GM21529 (cell line): ENCODE data around the gene SLC13A3.

Source experiments
- ATAC-seq: cut with Tn5 transposase; IDR thresholded peaks from one replicate; pipeline ENCODE4 v1.9.1; 2021; ENCODE audit not compliant: unreplicated experiment

SLC13A3 gene

DNA sequence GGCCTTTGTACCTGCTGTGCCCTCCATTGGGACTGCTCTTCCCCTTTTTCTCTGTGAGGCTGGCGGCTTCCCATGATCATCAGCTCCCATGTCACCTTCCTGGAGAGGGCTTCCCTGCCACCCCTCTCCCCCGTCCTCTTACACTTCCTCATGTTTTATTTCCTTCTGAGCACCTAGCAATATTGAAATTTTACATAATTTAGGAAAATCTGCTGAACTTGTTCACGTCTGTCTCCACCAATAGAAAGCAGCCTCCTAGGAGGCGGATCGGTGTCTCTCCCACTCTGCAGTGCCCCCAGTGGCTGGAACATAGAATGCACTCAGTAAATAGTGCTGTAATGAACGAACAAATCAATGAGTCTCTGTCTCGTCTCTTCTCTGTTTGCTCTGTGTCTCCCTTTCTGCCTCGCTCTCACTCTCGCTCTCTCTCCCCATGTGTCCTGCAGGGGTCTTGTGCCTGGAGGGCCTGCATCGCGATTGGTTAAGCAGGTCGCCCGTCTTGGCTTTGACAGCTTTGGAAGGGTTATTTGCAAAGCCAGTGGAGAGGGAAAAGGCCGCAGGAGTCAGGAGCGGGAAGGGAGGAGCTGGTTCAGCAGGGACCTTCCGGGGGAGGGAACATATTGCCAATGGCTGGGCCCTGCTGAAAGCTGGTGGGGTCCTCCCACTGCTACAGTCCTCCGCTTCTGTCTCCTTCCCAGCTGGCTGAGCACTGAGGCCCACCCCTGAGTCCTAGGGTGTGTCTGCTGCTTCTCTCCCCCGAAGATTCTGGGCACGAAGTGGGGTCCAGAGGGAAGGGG lies 88.7 kb downstream of the SLC13A3 start:
- peak; percentile 68 for ATAC-seq

GRCh38 chr20:46562009-46562372 lies 89.3 kb downstream of the SLC13A3 start:
- no peak for ATAC-seq

DNA sequence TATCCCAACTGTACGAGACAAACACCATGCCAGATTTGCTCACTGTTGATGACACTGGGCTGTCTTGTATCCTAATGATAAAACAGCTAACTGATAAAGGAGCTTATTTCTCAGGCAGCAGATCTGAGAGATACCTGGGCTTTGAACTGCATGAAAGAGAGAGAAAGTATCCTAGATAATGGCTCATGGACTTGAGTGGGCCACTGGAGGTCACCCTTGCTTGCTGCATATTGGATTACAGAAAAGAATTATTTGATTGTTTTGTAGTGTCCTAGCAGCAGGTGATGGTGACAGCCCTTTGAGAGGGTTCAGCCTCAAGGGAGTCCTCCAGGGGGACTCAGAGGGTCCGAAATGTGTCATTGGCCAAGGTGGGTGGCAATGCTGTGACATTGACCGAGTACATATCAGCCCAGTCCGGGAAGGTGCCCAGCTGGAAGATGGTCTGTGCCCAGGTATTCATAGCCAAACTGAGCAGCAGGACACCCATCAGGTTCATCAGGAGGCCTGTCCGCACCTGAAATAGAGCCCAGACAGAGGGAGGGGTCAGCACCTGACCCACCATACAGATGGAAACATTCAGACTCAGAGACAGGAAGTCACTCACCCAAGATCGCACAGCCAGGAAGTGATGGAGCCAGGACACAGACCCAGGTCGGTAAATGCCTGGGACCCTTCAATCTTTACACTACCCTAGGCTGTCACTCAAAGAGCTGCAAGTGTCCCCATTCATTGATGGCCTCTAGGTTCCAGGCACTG lies 91.4 kb downstream of the SLC13A3 start:
- ATAC-seq = no peak

GRCh38 chr20:46559001-46559400 lies 92.3 kb downstream of the SLC13A3 start:
- ATAC-seq = no peak

DNA sequence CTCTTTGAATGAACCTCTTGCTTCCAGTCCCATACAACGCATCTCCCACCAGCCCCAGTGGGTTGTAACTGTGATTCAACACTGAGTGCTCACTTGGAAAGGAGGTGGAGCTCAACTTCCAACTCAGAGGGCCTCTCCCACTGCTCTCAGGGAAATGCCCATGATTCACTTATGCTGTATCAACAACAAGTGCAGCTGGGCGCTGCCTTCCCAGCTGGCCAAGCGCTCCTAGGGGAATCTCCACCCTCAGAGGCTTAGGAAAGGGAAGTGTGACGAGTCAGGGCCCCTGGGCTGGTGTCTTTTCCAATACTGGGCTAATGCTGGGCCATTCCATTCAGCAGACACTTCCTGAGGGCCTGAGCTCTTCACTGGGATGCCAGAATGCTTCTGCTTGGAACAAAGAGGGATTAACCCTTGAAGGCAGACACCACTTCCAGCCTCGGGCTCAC lies 92.7 kb downstream of the SLC13A3 start:
- no peak for ATAC-seq

DNA sequence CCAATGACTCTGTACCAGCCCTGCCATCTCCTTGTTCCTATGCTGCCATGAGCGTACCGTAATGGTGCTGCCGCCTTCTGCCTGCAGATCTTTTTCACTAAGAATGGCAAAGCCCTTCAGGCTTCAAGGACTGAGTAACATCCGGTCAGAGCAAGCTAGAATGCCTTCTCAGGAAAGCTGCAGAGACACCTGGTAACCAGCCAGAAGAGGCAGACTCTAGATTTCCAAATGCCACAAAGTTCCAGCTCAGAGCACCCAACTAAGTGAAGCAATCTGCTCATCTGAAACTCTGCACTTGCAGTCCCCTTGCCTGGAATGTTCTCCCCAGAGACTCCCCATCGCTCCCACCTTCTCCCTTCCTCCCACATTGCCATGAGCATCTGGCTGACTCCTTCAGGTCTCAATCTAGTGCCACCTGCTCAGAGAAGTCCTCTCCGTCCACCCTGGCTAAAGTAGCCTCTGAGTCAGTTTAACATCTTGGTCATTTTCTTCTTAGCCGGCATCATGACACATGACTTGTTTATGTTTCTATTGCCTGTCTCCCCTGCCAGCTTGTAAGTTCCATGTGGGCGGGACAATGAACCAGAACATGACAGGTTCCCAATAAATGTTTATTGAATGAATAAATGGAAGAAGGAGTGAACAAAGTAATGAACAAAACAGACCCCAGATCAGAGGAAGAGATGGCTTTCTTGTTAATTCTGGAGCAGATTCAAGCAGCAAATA lies 93.9 kb downstream of the SLC13A3 start:
- ATAC-seq = no peak

DNA sequence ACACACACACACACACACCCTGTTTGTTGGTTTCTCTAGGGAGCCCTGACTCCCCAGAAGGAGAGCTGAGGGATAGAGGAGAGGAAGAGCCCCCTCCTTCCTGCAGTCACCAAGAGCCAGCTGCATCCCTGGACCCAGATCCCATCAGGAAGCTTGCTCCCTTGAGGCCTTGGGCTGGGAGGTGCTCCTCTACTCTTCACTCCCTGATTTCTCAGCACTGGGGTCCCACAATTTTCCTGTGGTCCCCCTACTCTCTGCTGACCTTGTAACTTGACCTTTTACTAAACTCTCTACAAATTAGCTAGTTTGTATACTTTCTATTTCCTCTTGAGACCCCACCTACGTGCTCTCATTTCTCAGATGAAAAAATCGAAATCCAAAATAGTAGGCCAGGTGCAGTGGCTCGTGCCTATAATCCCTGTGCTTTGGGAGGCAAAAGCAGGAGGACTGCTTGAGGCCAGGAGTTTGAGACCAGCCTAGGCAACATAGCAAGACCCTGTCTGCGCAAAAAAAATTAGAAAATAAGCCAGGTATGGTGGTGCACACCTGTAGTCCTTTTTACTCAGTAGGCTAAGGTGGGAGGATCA lies 95.8 kb downstream of the SLC13A3 start:
- ATAC-seq = no peak

- ATAC-seq = no peak
Observed at GRCh38 chr20:46554828-46555227, 96.4 kb downstream of the SLC13A3 start.

DNA sequence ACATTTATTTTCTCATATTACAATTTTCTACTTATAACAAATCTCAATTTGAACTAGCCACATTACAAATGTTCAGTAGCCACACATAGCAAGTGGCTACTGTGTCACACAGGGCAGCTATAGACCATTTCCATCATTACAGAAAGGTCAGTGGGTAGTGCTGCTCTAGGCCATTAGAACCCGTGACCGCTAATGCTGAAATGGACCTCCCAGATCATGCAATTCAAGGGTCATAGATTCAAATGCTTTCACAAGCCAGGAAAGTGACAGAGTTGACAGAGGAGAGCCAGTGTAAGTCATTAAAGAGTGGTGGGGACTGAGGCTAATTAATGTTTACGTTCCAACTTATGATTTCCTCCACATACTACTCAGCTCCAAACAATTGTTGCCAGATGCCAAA lies 97.3 kb downstream of the SLC13A3 start:
- no peak for ATAC-seq

- ATAC-seq = peak; percentile 77
Observed at GRCh38 chr20:46552460-46553420, 98.5 kb downstream of the SLC13A3 start.

GRCh38 chr20:46551522-46552381 lies 99.5 kb downstream of the SLC13A3 start:
- ATAC-seq = no peak

- no peak for ATAC-seq
Observed at GRCh38 chr20:46550461-46550860, 100.8 kb downstream of the SLC13A3 start, which contains the start of gene OCSTAMP. Gene OCSTAMP (minus strand): TSS chr20:46550654. CDS start chr20:46550560, 94 bp downstream.

- ATAC-seq = no peak
Observed at GRCh38 chr20:46549188-46549972, 101.9 kb downstream of the SLC13A3 start.

- no peak for ATAC-seq
Observed at GRCh38 chr20:46548688-46549087, 102.6 kb downstream of the SLC13A3 start.

DNA sequence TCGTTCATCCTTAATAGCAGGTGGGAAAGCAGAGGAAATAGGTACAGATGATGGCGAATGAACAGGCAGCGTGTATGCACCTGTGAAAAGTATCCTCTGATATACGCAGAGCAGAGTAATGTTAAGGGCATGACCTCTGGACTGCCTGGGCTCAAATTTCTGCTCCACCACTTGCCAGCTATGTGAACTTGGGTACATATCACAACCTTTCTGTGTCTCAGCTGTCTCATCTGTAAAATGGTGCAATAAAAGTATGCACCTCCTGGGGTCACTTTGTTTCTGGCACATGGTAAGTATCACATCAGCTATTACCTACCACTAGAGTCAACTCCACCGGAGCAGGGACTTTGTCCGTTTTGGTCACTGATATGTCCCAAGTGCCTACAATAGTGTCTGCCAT lies 103.3 kb downstream of the SLC13A3 start:
- no peak for ATAC-seq

GRCh38 chr20:46546936-46547335 lies 104.3 kb downstream of the SLC13A3 start:
- ATAC-seq = no peak

GRCh38 chr20:46546298-46546697 lies 105.0 kb downstream of the SLC13A3 start:
- no peak for ATAC-seq

GRCh38 chr20:46545827-46546138 lies 105.5 kb downstream of the SLC13A3 start:
- no peak for ATAC-seq
